ENCODE data around the gene CIROP. TPM values are rescaled to one million over a fixed set of nuclear protein-coding genes. Genes with fewer than 3 reads are reported as not detected.

The CIROP gene, protein sequence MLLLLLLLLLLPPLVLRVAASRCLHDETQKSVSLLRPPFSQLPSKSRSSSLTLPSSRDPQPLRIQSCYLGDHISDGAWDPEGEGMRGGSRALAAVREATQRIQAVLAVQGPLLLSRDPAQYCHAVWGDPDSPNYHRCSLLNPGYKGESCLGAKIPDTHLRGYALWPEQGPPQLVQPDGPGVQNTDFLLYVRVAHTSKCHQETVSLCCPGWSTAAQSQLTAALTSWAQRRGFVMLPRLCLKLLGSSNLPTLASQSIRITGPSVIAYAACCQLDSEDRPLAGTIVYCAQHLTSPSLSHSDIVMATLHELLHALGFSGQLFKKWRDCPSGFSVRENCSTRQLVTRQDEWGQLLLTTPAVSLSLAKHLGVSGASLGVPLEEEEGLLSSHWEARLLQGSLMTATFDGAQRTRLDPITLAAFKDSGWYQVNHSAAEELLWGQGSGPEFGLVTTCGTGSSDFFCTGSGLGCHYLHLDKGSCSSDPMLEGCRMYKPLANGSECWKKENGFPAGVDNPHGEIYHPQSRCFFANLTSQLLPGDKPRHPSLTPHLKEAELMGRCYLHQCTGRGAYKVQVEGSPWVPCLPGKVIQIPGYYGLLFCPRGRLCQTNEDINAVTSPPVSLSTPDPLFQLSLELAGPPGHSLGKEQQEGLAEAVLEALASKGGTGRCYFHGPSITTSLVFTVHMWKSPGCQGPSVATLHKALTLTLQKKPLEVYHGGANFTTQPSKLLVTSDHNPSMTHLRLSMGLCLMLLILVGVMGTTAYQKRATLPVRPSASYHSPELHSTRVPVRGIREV
- polyA plus RNA-seq (ENCODE audit: insufficient read length in 12 of 12): under 1 TPM in 1 of 12 donors, not detected in 11; 0.07 TPM
- long read RNA-seq, donor 1, partial matches to known transcripts: 5 of 5 reads
- long read RNA-seq, donor 1, other reads (novel, unspliced or antisense): 0 of 5 reads
- long read RNA-seq, donor 2: 0 reads
- long read RNA-seq, donor 3: 0 reads
- long read RNA-seq, donor 4: 0 reads
- long read RNA-seq, donor 5: 0 reads
- long read RNA-seq, donor 6: 0 reads
- long read RNA-seq, donor 7: 0 reads
- long read RNA-seq, donor 8: 0 reads
- long read RNA-seq, donor 9: 0 reads
- long read RNA-seq, donor 10: 0 reads
- long read RNA-seq, donor 11: 0 reads

- DNase-seq: no peak
These were observed at the start of gene CIROP for GRCh38 chr14:23104591-23105347. TSS of gene CIROP (minus strand) at chr14:23104989. CDS start at chr14:23104920, 69 bp downstream.

DNA sequence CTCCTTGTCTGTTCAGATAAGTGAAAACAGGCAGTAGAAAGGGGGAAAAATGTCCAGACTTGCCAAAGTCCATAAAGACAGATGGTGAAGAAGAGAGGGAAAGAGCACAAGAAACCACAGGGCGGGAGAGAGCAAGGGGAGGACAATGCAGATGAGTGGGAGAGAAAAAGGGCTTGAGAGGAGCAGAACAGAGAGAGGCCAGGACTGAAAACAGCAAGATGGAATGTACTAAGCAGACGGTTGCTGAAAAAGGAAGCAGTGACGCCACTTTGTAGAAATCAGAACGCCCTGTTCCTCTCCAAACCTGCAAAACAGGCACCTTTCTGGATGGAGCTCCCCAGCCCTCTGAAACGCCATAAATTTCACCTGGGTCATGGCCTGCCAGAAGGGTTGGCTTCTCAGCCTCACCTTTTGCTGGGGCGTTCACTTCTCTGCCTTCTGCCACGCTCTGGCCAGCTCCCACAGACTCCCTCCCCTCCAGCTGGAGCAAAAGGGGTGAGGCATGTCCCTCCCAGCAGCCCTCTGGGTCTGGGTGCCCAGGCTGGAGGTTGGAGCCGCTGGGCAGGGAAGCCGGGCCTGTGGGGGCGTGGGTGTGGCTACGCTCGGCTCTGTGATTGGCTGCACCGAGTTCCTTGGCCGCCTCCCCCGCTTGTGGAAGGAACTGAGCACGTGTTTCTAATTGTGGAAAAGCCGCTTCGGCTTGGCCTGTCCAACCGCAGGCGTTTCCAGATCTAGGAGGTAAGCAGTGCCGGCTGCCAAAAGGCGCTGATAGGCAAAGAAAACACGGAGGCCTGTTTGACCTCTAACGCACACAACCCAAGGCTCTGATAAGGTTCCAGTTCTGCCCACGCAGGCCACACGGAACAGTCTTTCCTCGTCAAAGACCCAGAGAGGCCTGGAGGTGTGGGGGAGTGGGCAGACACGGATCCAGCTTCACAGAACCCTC lies 49.3 kb upstream of the CIROP start:
- peak; percentile 84 for DNase-seq

DNA sequence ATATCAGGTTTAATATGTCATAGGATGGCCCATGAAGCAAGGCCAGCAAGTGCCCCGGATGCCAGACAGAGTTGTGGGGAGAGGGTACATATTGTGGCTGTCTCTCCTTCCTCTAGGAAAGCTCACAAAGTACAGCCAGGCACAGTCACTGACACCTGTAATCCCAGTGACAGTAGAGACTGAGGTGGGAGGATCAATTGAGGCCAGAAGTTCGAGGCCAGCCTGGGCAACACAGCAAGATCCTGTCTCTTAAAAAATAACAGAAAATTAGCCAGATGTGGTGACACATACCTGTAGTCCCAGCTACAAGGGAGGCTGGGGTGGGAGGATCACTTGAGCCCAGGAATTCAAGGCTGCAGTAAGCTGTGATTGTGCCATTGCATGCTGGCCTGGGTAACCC lies 46.6 kb upstream of the CIROP start:
- no peak for DNase-seq

- DNase-seq: no peak
These were observed 45.0 kb upstream of the CIROP start for GRCh38 chr14:23149745-23150144.

GRCh38 chr14:23148591-23149249 lies 43.9 kb upstream of the CIROP start:
- no peak for DNase-seq

DNA sequence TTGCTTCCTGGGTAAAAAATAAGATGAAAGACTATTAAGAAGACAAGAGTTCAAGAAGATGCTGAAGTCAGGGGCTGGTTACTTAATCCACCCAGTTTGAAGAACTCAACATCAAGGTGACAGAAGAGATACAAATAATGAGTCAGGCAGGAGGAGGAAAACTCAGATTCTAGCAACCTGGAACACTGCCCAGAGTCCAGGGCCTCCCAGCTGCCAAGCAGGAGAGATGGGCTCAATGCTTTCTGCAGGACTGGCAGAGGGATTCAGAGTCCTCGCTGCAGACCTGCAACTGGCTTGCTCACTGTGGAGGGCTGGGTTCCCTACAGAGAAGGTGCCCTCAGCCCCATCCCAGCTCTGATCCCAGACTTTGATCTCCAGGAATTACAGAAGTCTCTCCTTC lies 42.9 kb upstream of the CIROP start:
- DNase-seq: no peak

DNA sequence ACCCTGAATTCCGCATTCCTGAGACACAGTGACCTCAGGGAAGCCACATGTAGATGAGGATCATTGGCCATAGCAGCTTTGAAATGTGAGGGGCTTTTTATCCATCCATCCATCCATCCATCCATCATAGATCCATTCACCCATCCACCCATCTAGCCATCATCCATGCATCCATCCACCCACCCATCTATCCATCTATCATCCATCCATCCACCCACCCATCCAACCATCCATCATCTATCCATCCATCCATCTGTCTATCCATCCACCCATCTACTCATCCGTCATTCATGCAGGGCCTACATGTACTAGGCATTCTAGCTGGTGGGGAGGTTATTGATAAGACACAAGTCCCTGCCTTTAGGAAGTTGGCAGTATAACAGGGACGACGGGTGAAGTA lies 42.2 kb upstream of the CIROP start:
- no peak for DNase-seq

DNA sequence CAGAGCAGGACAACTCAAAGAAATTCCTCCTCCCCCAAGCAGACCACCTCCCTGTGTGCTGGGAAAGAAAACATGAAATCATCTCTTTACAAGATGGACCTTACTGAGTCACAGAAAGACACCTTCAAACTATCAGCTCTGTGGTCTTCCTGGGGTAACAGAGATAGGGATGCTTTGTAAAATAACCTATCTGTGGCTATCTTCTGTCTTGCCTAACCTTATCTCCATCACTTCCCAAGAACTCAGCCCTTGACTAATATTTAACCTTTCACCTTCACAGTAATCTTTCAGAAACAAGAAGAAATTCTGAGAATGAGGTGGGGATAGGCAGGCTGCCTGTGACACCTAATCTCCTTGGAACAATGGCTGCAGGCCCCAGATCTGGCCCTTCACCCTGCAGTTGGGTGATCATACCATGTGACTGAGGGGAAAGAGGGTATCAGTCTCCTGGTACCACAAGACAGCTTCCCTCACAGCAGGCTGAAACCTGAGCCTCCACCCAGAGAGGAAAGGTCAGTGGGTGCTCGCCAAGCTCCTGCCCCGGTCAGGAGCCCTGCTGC lies 41.6 kb upstream of the CIROP start:
- DNase-seq: no peak

GRCh38 chr14:23145794-23146350 lies 41.1 kb upstream of the CIROP start:
- no peak for DNase-seq

DNA sequence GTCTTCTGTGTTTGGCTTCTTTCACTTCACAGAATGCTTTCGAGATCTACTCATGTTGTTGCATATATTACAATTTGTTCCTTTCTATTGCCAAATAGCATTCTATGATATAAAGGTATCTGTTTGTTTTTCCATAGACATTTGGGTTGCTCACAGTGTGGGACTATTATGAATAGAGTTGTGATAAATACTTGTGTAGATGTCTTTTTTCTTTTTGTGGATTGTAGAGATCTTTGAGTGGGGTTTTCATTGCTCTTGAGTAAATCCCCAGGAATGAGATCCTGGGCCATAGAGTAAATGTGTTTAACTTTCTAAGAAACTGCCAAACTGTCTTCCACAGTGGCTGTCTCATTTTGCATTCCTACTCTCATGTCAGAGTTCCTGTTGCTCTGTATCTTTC lies 39.1 kb upstream of the CIROP start:
- DNase-seq: no peak

DNA sequence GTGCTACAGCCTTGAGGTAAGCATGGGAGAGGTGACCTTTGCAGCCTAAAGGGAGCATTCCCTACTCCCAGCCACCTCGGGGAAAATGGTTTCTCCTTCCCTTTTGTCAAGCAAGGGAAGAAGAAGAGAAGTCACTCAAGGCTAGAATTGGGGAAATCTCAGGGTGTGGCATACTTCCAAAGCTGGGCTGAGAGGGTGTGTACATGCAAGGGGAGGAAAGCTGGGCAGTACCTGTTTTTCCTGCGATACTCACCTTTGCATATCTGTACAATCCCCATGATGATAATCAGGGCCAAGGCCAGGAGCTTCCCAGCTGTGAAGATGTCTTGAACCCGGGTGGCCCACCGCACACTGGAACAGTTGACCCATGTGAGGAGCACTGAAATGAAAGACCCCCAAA lies 38.0 kb upstream of the CIROP start:
- no peak for DNase-seq

DNA sequence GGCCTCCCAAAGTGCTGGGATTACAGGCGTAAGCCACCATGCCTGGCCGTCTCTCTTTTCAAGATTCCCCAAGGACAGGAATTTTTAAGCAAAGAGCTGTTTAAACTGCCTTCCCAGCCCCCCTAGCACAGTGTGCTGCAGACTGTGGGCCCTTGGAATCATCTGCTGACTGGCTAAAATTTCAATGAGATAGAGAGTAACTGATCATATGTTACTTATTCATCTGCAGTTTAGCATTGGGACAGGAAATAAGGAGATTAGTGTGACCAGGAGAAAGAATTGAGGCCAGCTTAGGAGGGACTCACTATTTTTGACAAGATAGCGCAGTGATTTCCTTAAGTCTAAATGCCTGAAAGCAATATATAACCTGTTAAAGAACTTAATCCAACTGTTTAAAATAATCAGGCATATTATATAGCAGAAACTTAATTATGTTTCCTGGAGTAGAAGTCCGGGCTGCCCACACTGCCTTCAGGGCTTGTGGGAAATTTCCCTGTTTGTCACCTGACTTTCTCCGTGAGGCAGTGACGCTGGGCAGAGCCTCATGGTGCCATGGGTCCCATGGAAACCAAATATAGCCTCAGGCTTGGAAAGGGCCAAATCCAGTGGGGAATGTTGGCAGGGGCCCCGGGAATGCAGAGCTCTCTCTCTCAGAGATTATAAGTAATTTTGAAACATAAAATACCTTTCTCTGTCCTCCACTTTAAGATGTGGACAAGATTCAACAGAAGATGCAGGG lies 37.1 kb upstream of the CIROP start:
- peak; percentile 46 for DNase-seq

DNA sequence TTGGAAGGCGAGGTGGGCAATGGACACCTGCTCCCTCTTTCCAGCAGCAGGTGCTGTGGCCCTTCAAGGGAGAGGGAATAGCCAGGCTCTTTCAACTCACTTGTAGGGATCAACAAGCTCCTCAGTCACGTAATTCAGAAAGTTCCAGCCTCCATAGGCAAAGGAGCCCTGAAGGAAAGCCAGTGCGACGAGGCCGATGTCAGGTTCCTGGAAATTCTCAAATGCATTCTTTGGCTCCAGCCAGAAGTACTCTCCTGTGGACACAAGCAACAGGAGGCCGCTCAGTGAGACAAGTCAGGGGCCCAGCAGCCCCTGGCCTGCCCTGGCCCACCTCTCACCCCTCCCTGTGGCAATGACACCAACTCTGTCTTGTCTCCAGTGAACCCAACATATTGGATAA lies 35.6 kb upstream of the CIROP start:
- no peak for DNase-seq

- no peak for DNase-seq
These were observed 35.1 kb upstream of the CIROP start for GRCh38 chr14:23139874-23140273.

DNA sequence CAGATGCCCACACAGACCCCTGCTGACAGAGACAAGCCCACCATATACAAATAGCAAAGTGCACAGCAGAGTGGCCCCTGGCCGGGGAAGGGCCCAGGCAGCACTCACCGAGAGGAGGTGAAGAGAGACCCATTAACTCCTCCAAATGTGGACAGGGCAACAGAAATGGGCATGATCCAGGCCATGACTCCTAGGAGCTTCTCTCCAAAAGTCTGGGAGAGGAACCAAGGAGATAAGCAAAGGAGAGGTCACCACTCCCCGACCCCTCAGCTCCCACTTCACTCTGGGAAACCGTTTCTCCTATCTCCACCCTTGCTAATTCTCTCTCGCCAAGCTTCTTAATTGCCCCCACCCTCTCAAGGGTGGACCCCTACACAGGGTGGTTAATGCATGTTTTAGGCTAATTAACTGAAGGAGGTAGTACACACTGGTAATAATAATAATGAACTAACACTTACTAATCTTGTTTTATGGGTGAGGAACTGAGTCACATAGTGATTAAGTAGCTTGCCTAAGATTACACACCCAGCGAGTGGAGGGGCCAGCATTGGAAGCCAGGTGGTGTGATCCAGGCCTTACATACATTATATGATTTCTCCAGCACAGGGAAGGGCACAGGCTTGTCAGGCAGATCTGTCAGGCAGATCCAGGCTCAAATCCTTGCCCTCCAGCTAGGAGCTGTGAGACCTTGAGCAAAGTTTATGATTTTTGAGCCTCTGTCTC lies 33.2 kb upstream of the CIROP start:
- no peak for DNase-seq

DNA sequence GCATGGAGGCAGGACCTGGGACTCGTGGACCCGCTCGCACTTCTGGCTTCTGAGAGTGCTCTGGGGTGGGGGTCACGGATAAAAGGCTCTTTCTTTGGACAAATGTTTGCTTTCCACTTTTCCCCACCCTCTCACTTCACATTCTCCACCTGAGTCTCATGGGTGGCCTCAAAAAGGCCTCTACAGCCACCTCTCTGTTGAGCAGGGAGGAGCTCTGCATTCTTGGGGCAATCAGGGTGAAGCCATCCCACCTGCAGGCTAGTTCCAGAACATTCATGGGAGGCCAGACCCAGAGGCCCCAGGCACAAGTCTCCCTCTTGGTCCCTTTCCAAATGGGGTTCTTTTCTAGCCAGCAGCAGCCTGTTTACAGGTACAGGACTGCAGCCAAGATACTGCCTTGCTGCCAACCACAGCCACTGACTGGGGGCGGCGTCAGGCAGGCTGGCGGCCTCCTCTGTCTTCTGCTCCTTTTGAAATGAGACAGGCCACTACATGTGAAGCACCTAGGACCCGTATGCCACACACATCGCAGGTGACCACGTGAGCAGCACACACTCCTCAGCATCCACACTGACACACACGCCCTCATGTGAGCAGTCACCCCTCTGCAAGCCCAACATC lies 32.5 kb upstream of the CIROP start:
- DNase-seq: no peak

- DNase-seq: no peak
These were observed 31.9 kb upstream of the CIROP start for GRCh38 chr14:23136566-23137133.
